ENCODE results near the gene NDRG3. TPM values are rescaled to one million over a fixed set of nuclear protein-coding genes. Genes with fewer than 3 reads are reported as not detected.

The NDRG3 gene
- total and polyA plus RNA-seq, 2 of the 8 experiments (the other 6 are each of a cell fraction or from before 2014, with no cell fraction given), result 25.7 to 32.3 TPM

- CTCF ChIA-PET (ENCODE audit: partially characterized antibody), result interaction anchor here (2.0 kb wide), 1 partner anchor 13 kb away, joined by 9 read pairs; the partner anchor contains the start of gene DSN1
- Histone ChIP-seq H3K79me1 (ENCODE audit: low read depth, low read length) (no peaks in the 10 kb centered on the region), H3K27ac (ENCODE audit: low read depth, low read length) (no peak overlapping the region), H3K14ac (ENCODE audit: insufficient read length) (no peak overlapping the region), H3K23me2 (ENCODE audit: low read depth, low read length) (no peaks in the 10 kb centered on the region), H3K79me2 (ENCODE audit: control insufficient read depth in 1 of 2, insufficient read depth in 2 of 2, low read length in 2 of 2) (no peaks in the 10 kb centered on the region), H4K5ac (ENCODE audit: insufficient read length, low read depth, low read length) (no peak overlapping the region), H3K27me3 (replicated peaks in 1 of 4; ENCODE audit: control insufficient read depth in 3 of 4, extremely low read depth in 1 of 4, insufficient read depth in 3 of 4, low read length in 3 of 4) (no peaks in the 10 kb centered on the region), H3K9me3 (ENCODE audit: insufficient read depth in 2 of 2, low read depth in 1 of 2, low read length in 1 of 2) (no peaks in the 10 kb centered on the region), H2BK20ac (ENCODE audit: low read length) (no peak overlapping the region), H2BK15ac (ENCODE audit: low read length) (no peak overlapping the region), H3K36me3 (ENCODE audit: control insufficient read depth in 2 of 4, insufficient read depth in 4 of 4, low read length in 3 of 4) (peaks cover 2 to 38% (median 15%) of the 10 kb centered on the region in 4 experiments; a peak in 5 of 8 replicates), H3K4me1 (replicated peaks in 1 of 4; ENCODE audit: control insufficient read depth in 3 of 4, insufficient read depth in 4 of 4, low read length in 3 of 4) (no peaks in the 10 kb centered on the region), H2BK120ac (replicated peaks; ENCODE audit: low read depth, low read length) (no peak overlapping the region), H2BK12ac (ENCODE audit: low read depth, low read length) (no peak overlapping the region), H3K56ac (replicated peaks; ENCODE audit: insufficient read length, low read depth, low read length) (no peak overlapping the region), H3K4me2 (ENCODE audit: insufficient read depth in 1 of 2, low read depth in 2 of 2, low read length in 2 of 2) (no peak overlapping the region), H4K8ac (ENCODE audit: extremely low read depth, insufficient read depth, low read length) (no peak overlapping the region), H3K18ac (ENCODE audit: extremely low read depth, low read length) (no peak overlapping the region), H3K9ac (replicated peaks in 1 of 4; ENCODE audit: extremely low read depth in 1 of 4, low read depth in 3 of 4, low read length in 3 of 4) (no peak overlapping the region), H2AK5ac (ENCODE audit: low read depth, low read length) (no peak overlapping the region), H2AFZ (ENCODE audit: low read length) (no peak overlapping the region), H4K20me1 (replicated peaks in 1 of 2; ENCODE audit: control insufficient read depth in 1 of 2, insufficient read depth in 2 of 2, low read length in 2 of 2) (no peaks in the 10 kb centered on the region), H3K4me3 (ENCODE audit: extremely low read depth in 1 of 4, insufficient read depth in 2 of 4, low read depth in 3 of 4, low read length in 4 of 4) (no peak overlapping the region), H3K4ac (replicated peaks; ENCODE audit: insufficient read length, low read depth, low read length) (no peak overlapping the region), H4K91ac (replicated peaks; ENCODE audit: insufficient read length, low read length) (no peak overlapping the region), H2BK5ac (ENCODE audit: low read depth, low read length) (no peak overlapping the region), H3K23ac (ENCODE audit: insufficient read length) (no peak overlapping the region)
- 96% methylated on average over 4 of the region's 4 CpGs; no CpG with 5 or more reads in 1 of the 2 experiments for WGBS, 2 experiments (ENCODE audit: extremely low coverage in 1 of 2, insufficient coverage in 1 of 2, insufficient read length in 1 of 2, insufficient replicate concordance in 2 of 2, low coverage in 1 of 2, low lambda C conversion rate in 2 of 2, missing lambda C conversion rate in 1 of 2)
- TF ChIP-seq SIN3A (conservative IDR thresholded peaks at IDR 0.05 in 1 of 2, IDR thresholded peaks at IDR 0.05 in 1 of 2; ENCODE audit: low read depth in 1 of 2, low read length in 2 of 2) (no peak), TAF7 (optimal IDR thresholded peaks at IDR 0.05; ENCODE audit: borderline replicate concordance, low read depth, low read length) (no peak), SAP30 (IDR thresholded peaks at IDR 0.05; ENCODE audit: insufficient read depth, insufficient replicate concordance, low read length) (no peak), CTBP2 (IDR thresholded peaks at IDR 0.05; ENCODE audit: borderline replicate concordance, insufficient read depth, insufficient read length, low read length) (no peak), RNF2 (IDR thresholded peaks at IDR 0.05; ENCODE audit: borderline replicate concordance, low read depth, low read length, missing control alignments, poor library complexity, severe bottlenecking) (no peak)
- DNase-seq (ENCODE audit: low read depth in 1 of 2, low spot score in 2 of 2) (no peak), FAIRE-seq (no peak)
- POLR2A ChIA-PET (ENCODE audit: partially characterized antibody), result interaction anchor here (0.8 kb wide), 1 partner anchor 52 kb away, joined by 3 read pairs; no protein-coding TSS in a partner anchor
Observed at GRCh38 chr20:36761125-36761524, 15.2 kb upstream of the NDRG3 start.

All from H1 (cell line).